HG03521 (cell line): ENCODE results near the gene GRK5.
"Not testable (repeated sequence)": the region's sequence is repeated elsewhere in the genome, so short reads cannot be mapped to it uniquely, and the experiment has no call there.

Experiments
- ATAC-seq: cut with Tn5 transposase; IDR thresholded peaks from one replicate; pipeline ENCODE4 v1.9.1; 2021; ENCODE audit warnings: mild to moderate bottlenecking, moderate library complexity; ENCODE audit not compliant: unreplicated experiment

GRK5 gene

GRCh38 chr10:119272736-119273135 is 65.4 kb downstream of the GRK5 start:
- no peak for ATAC-seq

- no peak for ATAC-seq
Measured at GRCh38 chr10:119273413-119273812, 66.0 kb downstream of the GRK5 start.

- no peak for ATAC-seq
Measured at GRCh38 chr10:119274519-119275045, 67.2 kb downstream of the GRK5 start.

- ATAC-seq, result no peak
Measured at GRCh38 chr10:119275085-119275484, 67.7 kb downstream of the GRK5 start.

- ATAC-seq, result not testable (repeated sequence)
Measured at GRCh38 chr10:119276194-119276593, 68.8 kb downstream of the GRK5 start.

- ATAC-seq, result no peak
Measured at GRCh38 chr10:119278126-119278709, 70.8 kb downstream of the GRK5 start.

GRCh38 chr10:119279441-119279840 is 72.1 kb downstream of the GRK5 start:
- no peak for ATAC-seq

GRCh38 chr10:119281581-119282071 is 74.3 kb downstream of the GRK5 start:
- ATAC-seq, result no peak

GRCh38 chr10:119282446-119282845 is 75.1 kb downstream of the GRK5 start:
- ATAC-seq, result no peak

- ATAC-seq, result no peak
Measured at GRCh38 chr10:119283387-119283786, 76.0 kb downstream of the GRK5 start.

GRCh38 chr10:119283818-119284217 is 76.4 kb downstream of the GRK5 start:
- peak; percentile 53 for ATAC-seq

- no peak for ATAC-seq
Measured at GRCh38 chr10:119284679-119285096, 77.3 kb downstream of the GRK5 start.

GRCh38 chr10:119285495-119286267 is 78.3 kb downstream of the GRK5 start:
- no peak for ATAC-seq

GRCh38 chr10:119286516-119286915 is 79.1 kb downstream of the GRK5 start:
- ATAC-seq, result no peak

- ATAC-seq, result no peak
Measured at GRCh38 chr10:119286983-119287633, 79.7 kb downstream of the GRK5 start.

- no peak for ATAC-seq
Measured at GRCh38 chr10:119288574-119289001, 81.2 kb downstream of the GRK5 start.

- ATAC-seq, result no peak
Measured at GRCh38 chr10:119289227-119289920, 82.0 kb downstream of the GRK5 start.

GRCh38 chr10:119290301-119291048 is 83.1 kb downstream of the GRK5 start:
- no peak for ATAC-seq

- no peak for ATAC-seq
Measured at GRCh38 chr10:119291223-119291900, 84.0 kb downstream of the GRK5 start.
